HEK293 (cell line): ENCODE data around the gene SLC12A3.

ENCODE experiments used
- CTCF ChIA-PET: fragments of 350-600 bp; formaldehyde crosslinking; extraction: SDS; loops from one replicate; lab custom pipeline; 2021; ENCODE audit warnings: antibody characterized with exemption; lab: Yijun Ruan, JAX
- POLR2A ChIA-PET: fragments of 300-600 bp; formaldehyde crosslinking; extraction: SDS; loops from one replicate; lab custom pipeline; 2020; ENCODE audit warnings: antibody characterized with exemption, inconsistent platforms; lab: Yijun Ruan, JAX
- H3K27ac ChIP-seq: fragments of 200-500 bp; sonication (Bioruptor generic); 2 replicates; pipeline ENCODE4 v1.5.1; 2014; ENCODE audit warnings: low read depth, low read length, control low read depth, inconsistent platforms; ENCODE audit errors: extremely low read depth
- H3K36me3 ChIP-seq, 2 experiments: fragments of 200-500 bp in 1 of 2; sonication (Bioruptor generic) in 1 of 2; 1 replicate in 1 of 2; 2 replicates in 1 of 2; pipeline ENCODE4 v1.5.1; 2014 to 2017; ENCODE audit warnings: inconsistent platforms in 2 of 2, low read length in 2 of 2; ENCODE audit not compliant: control insufficient read depth in 2 of 2, insufficient read depth in 1 of 2
- H3K4me1 ChIP-seq: fragments of 200-500 bp; sonication (Bioruptor generic); 2 replicates; pipeline ENCODE4 v1.5.1; 2014; ENCODE audit warnings: mild to moderate bottlenecking, low read length, inconsistent platforms; ENCODE audit not compliant: control insufficient read depth, insufficient read depth
- H3K4me3 ChIP-seq: 2 replicates; pipeline ENCODE4 v1.5.1; 2011; ENCODE audit warnings: low read depth, mild to moderate bottlenecking, control low read depth, low read length, moderate library complexity
- H3K9me3 ChIP-seq: fragments of 200-500 bp; sonication (Bioruptor generic); 2 replicates; pipeline ENCODE4 v1.5.1; 2014; ENCODE audit warnings: low read depth, low read length, inconsistent platforms; ENCODE audit not compliant: control insufficient read depth, insufficient read depth
- INSM2 ChIP-seq: fragments of 450-650 bp; formaldehyde crosslinking; IDR thresholded peaks from 2 replicates; pipeline ENCODE4 v1.5.1; 2016; ENCODE audit warnings: missing biosample characterization, missing genetic modification characterization
- MEIS1 ChIP-seq: sonication (generic); formaldehyde crosslinking; IDR thresholded peaks from 2 replicates; pipeline ENCODE4 v1.8.1; 2022; ENCODE audit warnings: missing genetic modification reagents, mild to moderate bottlenecking, borderline replicate concordance
- OVOL3 ChIP-seq: fragments of 450-650 bp; formaldehyde crosslinking; IDR thresholded peaks from 2 replicates; pipeline ENCODE4 v1.5.1; 2016; ENCODE audit warnings: missing biosample characterization, missing genetic modification characterization
- PRDM1 ChIP-seq: fragments of 450-650 bp; formaldehyde crosslinking; IDR thresholded peaks from 2 replicates; pipeline ENCODE4; 2016; ENCODE audit warnings: missing biosample characterization, missing genetic modification characterization
- ZBTB20 ChIP-seq: fragments of 450-650 bp; formaldehyde crosslinking; IDR thresholded peaks from 2 replicates; pipeline ENCODE4 v1.5.1; 2016; ENCODE audit warnings: missing biosample characterization, missing genetic modification characterization
- ZNF132 ChIP-seq: fragments of 450-650 bp; formaldehyde crosslinking; IDR thresholded peaks from 2 replicates; pipeline ENCODE4 v1.5.1; 2017; ENCODE audit warnings: missing biosample characterization, missing genetic modification characterization, borderline replicate concordance
- ZNF146 ChIP-seq: fragments of 450-650 bp; formaldehyde crosslinking; IDR thresholded peaks from 2 replicates; pipeline ENCODE4 v1.5.1; 2016; ENCODE audit warnings: missing biosample characterization, missing genetic modification characterization
- ZNF169 ChIP-seq: fragments of 450-650 bp; formaldehyde crosslinking; IDR thresholded peaks from 2 replicates; pipeline ENCODE4 v1.5.1; 2016; ENCODE audit warnings: missing biosample characterization, missing genetic modification characterization
- ZNF211 ChIP-seq: fragments of 450-650 bp; formaldehyde crosslinking; IDR thresholded peaks from 2 replicates; pipeline ENCODE4 v1.5.1; 2016; ENCODE audit warnings: low read depth, missing biosample characterization, missing genetic modification characterization
- ZNF404 ChIP-seq: fragments of 450-650 bp; formaldehyde crosslinking; IDR thresholded peaks from 2 replicates; pipeline ENCODE4 v1.5.1; 2017; ENCODE audit warnings: missing biosample characterization, missing genetic modification characterization
- ZNF514 ChIP-seq: fragments of 450-650 bp; formaldehyde crosslinking; IDR thresholded peaks from 2 replicates; pipeline ENCODE4 v1.5.1; 2016; ENCODE audit warnings: missing biosample characterization, missing genetic modification characterization
- ZNF555 ChIP-seq: fragments of 450-650 bp; formaldehyde crosslinking; conservative IDR thresholded peaks from 2 replicates; pipeline ENCODE4 v1.5.1; 2017; ENCODE audit warnings: missing biosample characterization, mild to moderate bottlenecking, missing genetic modification characterization, inconsistent platforms
- ZNF560 ChIP-seq: fragments of 450-650 bp; formaldehyde crosslinking; IDR thresholded peaks from 2 replicates; pipeline ENCODE4 v1.5.1; 2017; ENCODE audit warnings: missing biosample characterization, missing genetic modification characterization, borderline replicate concordance
- ZNF639 ChIP-seq: fragments of 450-650 bp; formaldehyde crosslinking; IDR thresholded peaks from 2 replicates; pipeline ENCODE4 v1.5.1; 2016; ENCODE audit warnings: missing biosample characterization, missing genetic modification characterization
- ZNF768 ChIP-seq: fragments of 450-650 bp; formaldehyde crosslinking; IDR thresholded peaks from 2 replicates; pipeline ENCODE4 v1.5.1; 2018; ENCODE audit warnings: missing biosample characterization, mild to moderate bottlenecking, missing genetic modification characterization
- ZNF776 ChIP-seq: fragments of 450-650 bp; formaldehyde crosslinking; IDR thresholded peaks from 2 replicates; pipeline ENCODE4 v1.5.0; 2017; ENCODE audit warnings: missing biosample characterization, missing genetic modification characterization, borderline replicate concordance
- ZSCAN18 ChIP-seq: fragments of 450-650 bp; formaldehyde crosslinking; IDR thresholded peaks from 2 replicates; pipeline ENCODE4 v1.5.1; 2016; ENCODE audit warnings: missing biosample characterization, missing genetic modification characterization

The SLC12A3 gene

GRCh38 chr16:56956756-56957155 is 91.7 kb downstream of the SLC12A3 start:
- CTCF ChIA-PET: interaction anchor here (0.6 to 0.9 kb wide), 2 partner anchors 127 to 178 kb away, joined by 3 read pairs; no protein-coding TSS in a partner anchor

GRCh38 chr16:56960681-56961281 is 95.8 kb downstream of the SLC12A3 start:
- Histone ChIP-seq H3K9me3 (no peaks in the 10 kb centered on the region), H3K36me3 (no peaks in the 10 kb centered on the region), H3K4me1 (no peaks in the 10 kb centered on the region), H3K27ac (no peak overlapping the region), H3K4me3 (no peak overlapping the region)
- no peak for TF ChIP-seq ZNF555 (tag by site-specific recombination)
- TF ChIP-seq ZNF132: no peak
- TF ChIP-seq ZSCAN18 (tag by site-specific recombination): no peak
- TF ChIP-seq ZBTB20 (tag by site-specific recombination): 0 out of 2 replicates have a peak, but pooled peaks have one; percentile 17
- POLR2A ChIA-PET: no interaction called here
- CTCF ChIA-PET: interaction anchor here (0.6 to 1.3 kb wide), 3 partner anchors 10 to 1307 kb away, joined by 3 to 4 read pairs (median 3); no protein-coding TSS in a partner anchor

More at GRCh38 chr16:56956756-56957155, 91.7 kb downstream of the SLC12A3 start:
- no peaks in the 10 kb centered on the region for H3K4me1 ChIP-seq
- POLR2A ChIA-PET: no interaction called here
- no peaks in the 10 kb centered on the region for H3K36me3 ChIP-seq
- no peak overlapping the region for H3K4me3 ChIP-seq
- H3K27ac ChIP-seq: no peak overlapping the region
- no peaks in the 10 kb centered on the region for H3K9me3 ChIP-seq
- TF ChIP-seq ZNF776 (tag by site-specific recombination): no peak
- no peak for TF ChIP-seq ZNF639 (tag by site-specific recombination)
- no peak for TF ChIP-seq OVOL3 (tag by site-specific recombination)
- no peak for TF ChIP-seq ZNF211 (tag by site-specific recombination)
- no peak for TF ChIP-seq ZNF404
- no peak for TF ChIP-seq ZNF169
- no peak for TF ChIP-seq ZNF560 (tag by site-specific recombination)
- TF ChIP-seq ZNF146 (tag by site-specific recombination): no peak
- TF ChIP-seq INSM2 (tag by site-specific recombination): no peak
- no peak for TF ChIP-seq ZNF514 (tag by site-specific recombination)
- TF ChIP-seq MEIS1 (CRISPR knock-in tag): no peak

- POLR2A ChIA-PET: no interaction called here
- H3K4me1 ChIP-seq: no peaks in the 10 kb centered on the region
These were observed 96.4 kb downstream of the SLC12A3 start for GRCh38 chr16:56961386-56961785.

More at GRCh38 chr16:56961386-56961785, 96.4 kb downstream of the SLC12A3 start:
- no peaks in the 10 kb centered on the region for H3K36me3 ChIP-seq
- no peak overlapping the region for H3K4me3 ChIP-seq
- CTCF ChIA-PET: interaction anchor here (0.6 to 1.3 kb wide), 4 partner anchors 9 to 1307 kb away, joined by 3 to 4 read pairs (median 3); no protein-coding TSS in a partner anchor
- H3K9me3 ChIP-seq: no peaks in the 10 kb centered on the region
- H3K27ac ChIP-seq: no peak overlapping the region
- TF ChIP-seq ZNF768: no peak
- 0 out of 2 replicates have a peak, but pooled peaks have one; percentile 15 for TF ChIP-seq PRDM1
